Upper lobe of left lung (tissue), 6 donors: Measurements from ENCODE around the gene MRPS31. TPM values are rescaled to one million over a fixed set of nuclear protein-coding genes. Genes with fewer than 3 reads are reported as not detected.

Experiments
- ATAC-seq, 2 donors: fragments of 200-7000 bp; cut with Tn5 transposase; one replicate each; pipeline ENCODE4 v1.9.1; 2022; ENCODE audit warnings: mild to moderate bottlenecking in 2 of 2, moderate library complexity in 2 of 2; ENCODE audit not compliant: low FRiP score in 2 of 2
- DNase-seq, 2 donors: peaks; one replicate each; pipeline ENCODE4 v3.0.0-alpha.2; 2019 to 2020
- H3K27ac ChIP-seq, 4 donors: fragments of 200-600 bp; sonication (generic); one replicate each; pipeline ENCODE4 v1.5.1; 2016 to 2019
- H3K27me3 ChIP-seq, 4 donors: fragments of 200-600 bp; sonication (generic); one replicate each; pipeline ENCODE4 v1.5.1; 2017 to 2019
- H3K36me3 ChIP-seq, 4 donors: fragments of 200-600 bp; sonication (generic); one replicate each; pipeline ENCODE4 v1.5.1; 2016 to 2019
- H3K4me1 ChIP-seq, 4 donors: fragments of 200-600 bp; sonication (generic); one replicate each; pipeline ENCODE4 v1.5.1; 2018 to 2019
- H3K4me3 ChIP-seq, 4 donors: fragments of 200-600 bp; sonication (generic); one replicate each; pipeline ENCODE4 v1.5.1; 2017 to 2019; ENCODE audit warnings: mild to moderate bottlenecking in 2 of 4, moderate library complexity in 1 of 4
- H3K9me3 ChIP-seq, 4 donors: fragments of 200-600 bp; sonication (generic); one replicate each; pipeline ENCODE4 v1.5.1; 2018 to 2019
- CTCF ChIP-seq, 6 experiments: fragments of 450-650 bp in 4 of 6; fragments of 200-600 bp in 2 of 6; sonication (generic) in 2 of 6; IDR thresholded peaks; one replicate each; pipeline ENCODE4 v1.5.1; 2016 to 2019; ENCODE audit warnings: antibody characterized with exemption in 6 of 6
- EP300 ChIP-seq, 4 donors: sonication (generic); formaldehyde crosslinking; IDR thresholded peaks; one replicate each; pipeline ENCODE4 v1.5.1; 2017; ENCODE audit warnings: antibody characterized with exemption in 4 of 4, control low read depth in 2 of 4
- POLR2A ChIP-seq, 4 donors: fragments of 450-650 bp; IDR thresholded peaks; one replicate each; pipeline ENCODE4 v1.5.1; 2016 to 2017; ENCODE audit warnings: antibody characterized with exemption in 4 of 4, mild to moderate bottlenecking in 2 of 4
- POLR2AphosphoS5 ChIP-seq, 2 donors: sonication (generic); formaldehyde crosslinking; IDR thresholded peaks; one replicate each; pipeline ENCODE4 v1.5.1; 2017; ENCODE audit warnings: antibody characterized with exemption in 2 of 2
- WGBS, 2 donors: methylation state at CpG; one replicate each; pipeline ENCODE4 v1.1.5; 2017 to 2018; 5-methylcytosine and 5-hydroxymethylcytosine counted together
- small RNA-seq, 4 donors: library from RNA; depleted of rRNA; stranded (forward); fragments of <200 nt; gene quantifications; one replicate each; pipeline ENCODE3, GENCODE V24; 2016
- total RNA-seq, 6 donors: library from RNA; depleted of rRNA in 4 of 6; stranded (reverse); fragments of >200 nt in 4 of 6; gene quantifications; one replicate each; pipeline versions ENCODE4 v1.1.0 to v1.2.1, GENCODE V29; 2016 to 2021
- donor health status: DM: no; HTN: no; CAD: no; lungs with moderate emphysema.
- donor health status: DM: no; HTN: yes; CAD: no; lungs with severe emphysema.

MRPS31 gene
- total RNA-seq, 6 donors from 2014 or later, result 8.3 to 31.1 (median 14.8) TPM

GRCh38 chr13:40680659-40681323 is 90.2 kb downstream of the MRPS31 start:
- Histone ChIP-seq H3K9me3 (no peaks in the 10 kb centered on the region), H3K4me3 (no peak overlapping the region), H3K36me3 (no peaks in the 10 kb centered on the region), H3K27ac (no peak overlapping the region), H3K4me1 (peaks cover 0 to 11% (median 3%) of the 10 kb centered on the region in 4 donors), H3K27me3 (no peaks in the 10 kb centered on the region)
- 82 to 85% methylated on average over 7 of the region's 7 CpGs for WGBS, 2 donors
- DNase-seq (no peak), ATAC-seq (no peak)
- no peak for TF ChIP-seq POLR2AphosphoS5 (IDR thresholded peaks at IDR 0.05)
- TF ChIP-seq POLR2A (IDR thresholded peaks at IDR 0.05), result no peak
- TF ChIP-seq EP300 (IDR thresholded peaks at IDR 0.05), result no peak
- no peak for TF ChIP-seq CTCF (IDR thresholded peaks at IDR 0.05)

- Histone ChIP-seq H3K4me1 (peaks cover 0 to 11% (median 3%) of the 10 kb centered on the region in 4 donors), H3K9me3 (no peaks in the 10 kb centered on the region), H3K27me3 (no peaks in the 10 kb centered on the region), H3K27ac (no peak overlapping the region), H3K36me3 (no peaks in the 10 kb centered on the region), H3K4me3 (no peak overlapping the region)
- TF ChIP-seq CTCF (IDR thresholded peaks at IDR 0.05), result no peak
- no peak for TF ChIP-seq POLR2A (IDR thresholded peaks at IDR 0.05)
- TF ChIP-seq POLR2AphosphoS5 (IDR thresholded peaks at IDR 0.05), result no peak
- no peak for TF ChIP-seq EP300 (IDR thresholded peaks at IDR 0.05)
- ATAC-seq, result no peak
- WGBS, 2 donors, result 91 to 94% methylated on average over 6 of the region's 6 CpGs
- no peak for DNase-seq
Measured at GRCh38 chr13:40679480-40679985, 91.5 kb downstream of the MRPS31 start.

Small RNA genes within 50 kb of the gene (small RNA-seq; reads per million reads assigned to genes)
- gene MIR320D1 (0 reads per million in 4 donors), gene MIR621 (0 reads per million in 4 donors), gene RF00017 (0 reads per million in 4 donors)

Other genes with a start within 250 kb of the MRPS31 start
- gene FOXO1, start 104.5 kb downstream of the MRPS31 start, total RNA-seq, result 10 to 100 TPM; 23.0 to 36.8 (median 31.2) TPM
- gene SLC25A15, start 18.4 kb upstream of the MRPS31 start, total RNA-seq, result 1 to 10 TPM in 5 of 6 donors, not detected in 1; 4.7 to 9.9 (median 5.8) TPM
- gene ELF1, start 248.1 kb upstream of the MRPS31 start, total RNA-seq, result 100 to 1,000 TPM in 1 of 6 donors, 10 to 100 TPM in 5; 52.6 to 134 (median 78.6) TPM